Right hindlimb (tissue), 1 donor: Measurements from ENCODE around the gene PTPN14.
"Not testable (repeated sequence)": the region's sequence is repeated elsewhere in the genome, so short reads cannot be mapped to it uniquely, and the experiment has no call there.

Experiments
- DNase-seq: peaks from one replicate; pipeline ENCODE4 v3.0.0-alpha.2; 2018

PTPN14 gene

GRCh38 chr1:214540324-214540723, 11.1 kb downstream of the PTPN14 start:
- DNase-seq = no peak

DNA sequence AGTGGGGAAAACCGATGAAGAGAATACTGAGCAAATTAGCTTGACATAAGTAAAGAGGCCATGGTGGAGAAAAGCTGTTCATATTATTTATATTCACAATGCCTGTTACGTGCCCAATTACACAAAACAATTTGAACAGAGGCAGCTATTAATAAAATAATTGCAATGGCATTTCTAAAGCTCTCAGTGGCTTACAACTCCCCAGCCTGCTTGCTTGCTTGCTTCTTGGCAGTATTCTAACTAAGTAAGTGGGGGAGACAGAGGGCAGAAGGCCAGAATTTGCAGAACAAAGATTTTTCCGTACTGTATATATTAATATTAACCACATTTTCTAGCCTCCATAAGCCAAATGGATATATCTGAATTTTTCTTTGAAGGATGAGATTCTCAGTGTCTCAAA, 12.9 kb downstream of the PTPN14 start:
- peak; percentile 55 for DNase-seq

- no peak for DNase-seq
Observed at GRCh38 chr1:214537872-214538473, 13.4 kb downstream of the PTPN14 start.

GRCh38 chr1:214537219-214537618, 14.2 kb downstream of the PTPN14 start:
- no peak for DNase-seq

DNA sequence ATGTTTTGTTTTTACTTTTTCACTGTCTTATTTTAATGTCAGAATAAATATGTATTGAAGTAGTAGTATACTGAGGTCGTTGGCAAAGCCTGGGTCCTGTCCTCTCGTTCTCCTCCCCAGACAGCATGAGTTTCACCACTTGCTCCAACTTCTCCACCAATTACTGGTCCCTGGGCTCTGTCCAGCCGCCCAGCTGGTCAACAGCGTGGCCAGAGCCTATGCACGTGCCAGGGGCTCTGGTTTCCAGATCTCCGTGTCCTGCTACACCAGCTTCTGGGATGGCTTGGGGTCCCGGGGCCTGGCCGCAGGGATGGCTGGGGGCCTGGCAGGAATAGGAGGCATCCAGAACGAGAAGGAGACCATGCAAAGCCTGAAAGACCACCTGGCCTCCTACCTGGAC, 19.3 kb downstream of the PTPN14 start:
- DNase-seq = no peak

GRCh38 chr1:214525535-214526019, 25.8 kb downstream of the PTPN14 start:
- DNase-seq = no peak

GRCh38 chr1:214524824-214525223, 26.6 kb downstream of the PTPN14 start:
- DNase-seq = no peak

- no peak for DNase-seq
Observed at GRCh38 chr1:214523124-214523824, 28.1 kb downstream of the PTPN14 start.

DNA sequence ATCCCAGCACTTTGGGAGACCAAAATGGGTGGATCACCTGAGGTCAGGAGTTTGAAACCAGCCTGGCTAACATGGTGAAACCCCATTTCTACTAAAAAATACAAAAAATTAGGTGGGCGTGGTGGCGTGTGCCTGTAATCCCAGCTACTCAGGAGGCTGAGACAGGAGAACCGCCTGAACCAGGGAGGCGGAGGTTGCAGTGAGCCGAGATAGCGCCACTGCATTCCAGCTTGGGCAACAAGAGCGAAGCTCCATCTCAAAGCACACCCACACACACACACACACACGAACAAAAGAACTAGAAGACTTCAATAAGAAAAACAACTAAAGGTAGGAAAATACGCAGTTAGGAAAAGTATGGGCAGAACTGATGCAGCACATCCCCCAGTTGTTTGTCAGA, 29.9 kb downstream of the PTPN14 start:
- DNase-seq = not testable (repeated sequence)

DNA sequence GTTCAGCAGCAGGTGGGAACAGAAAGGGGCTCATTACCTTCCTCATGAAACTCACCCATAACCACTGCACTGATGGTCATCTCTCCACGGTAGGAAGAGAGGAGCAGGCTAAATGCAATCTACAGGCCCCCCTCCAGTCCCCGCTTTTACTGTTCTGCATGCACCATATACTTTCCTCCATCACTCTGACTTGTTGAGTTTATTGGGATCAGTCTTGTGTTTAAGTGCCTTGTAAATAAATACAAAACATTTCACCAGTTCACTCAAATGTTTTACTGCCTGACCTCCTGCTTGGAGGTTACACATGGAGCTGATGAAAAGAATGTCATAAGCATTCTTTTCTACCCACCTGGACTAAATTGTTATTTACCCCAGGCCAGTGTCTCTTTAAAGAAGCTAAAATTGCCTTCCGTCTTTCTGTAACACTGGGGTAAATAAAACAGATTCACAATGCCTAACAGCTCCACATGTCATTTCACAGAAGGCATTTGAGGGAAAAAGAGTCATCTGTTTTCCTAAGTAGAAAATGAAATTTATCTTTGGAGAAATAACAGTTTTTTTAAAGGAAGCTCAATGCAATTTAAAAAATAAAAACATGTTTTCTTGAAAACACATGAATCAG, 30.7 kb downstream of the PTPN14 start:
- no peak for DNase-seq

GRCh38 chr1:214518361-214518760, 33.0 kb downstream of the PTPN14 start:
- DNase-seq = no peak

DNA sequence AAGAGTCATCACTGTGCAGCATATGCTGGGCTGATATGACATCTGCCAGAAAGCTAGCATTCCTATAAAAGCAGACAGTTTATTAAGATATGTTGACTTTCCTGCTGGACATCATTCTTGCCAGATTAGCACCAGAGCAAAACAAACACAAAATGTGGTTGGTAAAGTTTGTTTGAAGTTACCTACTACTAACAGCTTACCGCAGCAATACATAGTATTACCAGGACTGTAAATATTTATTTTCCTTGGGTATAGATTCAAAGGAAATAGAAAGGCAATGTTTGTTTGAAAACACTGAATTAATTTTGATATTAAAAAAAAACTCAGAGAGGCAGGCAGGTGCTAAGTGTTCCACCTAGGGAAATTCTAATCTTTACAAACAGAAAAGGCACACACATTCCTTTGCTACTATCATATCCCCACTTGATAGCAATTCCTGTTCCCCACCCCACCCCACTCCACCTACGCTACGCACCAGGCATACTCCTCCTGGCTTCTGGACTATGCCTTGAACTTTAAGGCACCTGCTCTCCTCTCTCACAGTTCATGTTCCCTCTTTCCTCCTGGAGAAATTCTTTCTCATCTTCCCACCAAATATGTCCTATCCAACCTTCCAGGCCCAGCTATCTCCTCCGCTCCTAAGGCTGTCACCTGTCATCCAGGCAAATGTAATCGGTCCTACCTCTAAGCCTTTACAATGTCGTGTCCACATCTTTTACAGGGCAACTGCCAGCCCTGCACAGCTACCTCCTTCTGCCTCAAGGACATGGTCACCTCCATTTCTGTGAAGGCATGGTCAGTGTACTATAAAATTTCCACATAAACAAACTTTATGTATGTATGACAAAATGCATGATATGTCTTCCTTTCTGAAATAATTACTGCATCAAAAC, 34.7 kb downstream of the PTPN14 start:
- no peak for DNase-seq

DNA sequence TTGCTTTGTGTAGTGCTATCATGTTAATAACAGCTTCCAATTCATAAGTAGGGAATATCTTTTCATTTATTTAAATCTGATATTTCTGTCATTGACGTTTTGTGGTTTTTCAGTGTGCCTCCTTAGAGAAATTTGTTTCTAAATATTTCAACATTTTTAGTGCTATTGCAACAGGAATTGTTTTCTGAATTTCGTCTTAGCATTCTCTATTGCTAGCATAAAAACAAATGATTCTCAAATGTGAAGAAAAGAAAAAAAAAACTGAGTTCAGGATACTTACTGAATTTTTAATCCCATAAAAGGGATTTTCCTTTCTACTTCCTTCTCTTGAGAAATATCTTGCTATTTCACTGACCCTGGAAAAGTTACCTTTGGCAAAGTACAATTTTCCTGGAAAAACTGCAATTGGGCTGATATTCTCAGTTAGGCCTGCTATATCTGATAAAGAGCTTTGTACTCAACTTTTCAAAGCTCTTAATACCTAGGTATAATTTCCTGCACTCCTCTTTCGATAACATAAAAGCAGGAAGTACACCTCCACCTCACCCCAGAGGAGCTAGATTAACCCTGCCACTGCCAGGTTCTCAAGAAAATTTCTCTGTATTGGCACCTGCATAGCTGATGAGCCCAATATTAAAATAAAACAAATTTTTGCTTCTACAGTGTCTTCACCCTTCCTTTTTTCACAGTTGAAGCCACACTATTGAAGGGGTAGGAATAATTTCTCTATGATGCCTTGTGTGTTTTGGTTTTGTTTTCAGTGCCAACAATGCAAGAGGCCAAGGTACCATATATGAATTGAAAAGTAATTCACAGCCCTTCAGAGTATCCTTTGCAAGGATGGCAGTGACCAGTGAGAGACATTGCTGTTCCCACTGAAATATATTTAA, 35.6 kb downstream of the PTPN14 start:
- DNase-seq = no peak

GRCh38 chr1:214514819-214515383, 36.5 kb downstream of the PTPN14 start:
- DNase-seq = no peak

GRCh38 chr1:214514032-214514818, 37.2 kb downstream of the PTPN14 start:
- DNase-seq = no peak

DNA sequence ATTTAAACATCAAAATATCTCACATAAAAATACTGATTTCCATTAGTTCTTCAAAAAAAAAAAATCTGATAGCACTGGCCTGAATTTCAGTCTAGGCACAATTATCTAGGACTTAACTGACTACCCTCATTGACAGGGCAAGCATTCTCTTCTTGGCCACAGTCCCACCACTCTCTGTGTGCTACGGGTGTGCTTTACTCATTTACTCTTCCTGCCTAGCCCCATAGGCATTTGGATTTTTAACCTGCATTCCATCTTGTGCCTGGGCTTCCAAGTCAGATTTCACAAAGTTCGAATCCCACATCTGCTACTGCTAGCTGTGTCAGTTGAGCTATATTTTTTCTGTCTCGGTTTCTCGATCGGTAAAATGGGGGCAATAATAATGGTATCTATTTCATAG, 38.0 kb downstream of the PTPN14 start:
- no peak for DNase-seq

GRCh38 chr1:214511639-214511998, 39.8 kb downstream of the PTPN14 start:
- DNase-seq = no peak

DNA sequence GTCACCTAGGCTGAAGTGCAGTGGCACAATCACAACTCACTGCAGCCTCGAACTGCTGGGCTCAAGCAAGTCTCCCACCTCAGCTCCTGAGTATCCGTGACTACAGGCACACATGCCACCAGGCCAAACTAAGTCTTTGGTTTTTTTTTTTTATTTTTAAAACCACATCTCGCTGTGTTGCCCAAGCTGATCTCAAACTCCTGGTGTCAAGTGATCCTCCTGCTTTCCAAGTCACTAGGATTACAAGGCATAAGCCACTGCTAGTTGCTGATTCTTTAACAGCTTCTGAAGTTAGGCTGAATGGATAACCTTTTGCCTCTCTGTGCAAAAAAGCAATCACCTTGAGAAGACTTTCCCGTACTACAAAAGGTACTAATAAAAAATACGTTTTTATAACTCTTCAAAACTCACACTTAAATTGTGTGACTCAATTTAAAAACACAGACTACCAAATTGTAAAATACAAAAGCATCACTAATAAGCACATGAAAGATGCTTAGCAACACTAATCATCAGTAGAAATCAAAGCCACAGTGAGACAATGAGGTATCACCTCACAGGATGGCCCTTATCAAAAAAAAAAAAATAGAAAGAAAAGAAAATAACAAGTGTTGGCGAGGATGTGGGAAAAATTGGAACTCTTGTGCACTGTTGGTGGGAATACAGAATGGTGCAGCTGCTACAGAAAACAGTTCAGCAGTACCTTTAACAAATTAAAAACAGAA, 40.3 kb downstream of the PTPN14 start:
- DNase-seq = no peak

DNA sequence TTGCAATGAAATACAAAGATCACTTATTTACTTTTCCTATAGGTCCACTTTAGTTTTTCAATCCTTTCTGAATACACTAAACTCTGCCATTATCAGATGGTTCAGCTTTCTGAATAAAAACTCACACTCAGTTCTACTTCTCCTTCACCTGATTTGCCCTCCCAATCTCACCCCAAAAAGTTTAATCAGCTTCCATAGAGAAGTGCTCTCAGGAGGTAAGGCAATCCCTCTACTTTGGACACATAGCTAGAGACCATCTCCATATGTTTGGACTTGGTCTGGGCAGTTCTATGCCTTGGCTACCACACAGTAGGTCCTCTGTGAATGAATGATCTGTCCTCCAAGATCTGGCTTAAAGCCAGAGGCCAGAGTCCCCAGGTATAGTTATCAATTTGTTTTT, 40.9 kb downstream of the PTPN14 start:
- DNase-seq = no peak

DNA sequence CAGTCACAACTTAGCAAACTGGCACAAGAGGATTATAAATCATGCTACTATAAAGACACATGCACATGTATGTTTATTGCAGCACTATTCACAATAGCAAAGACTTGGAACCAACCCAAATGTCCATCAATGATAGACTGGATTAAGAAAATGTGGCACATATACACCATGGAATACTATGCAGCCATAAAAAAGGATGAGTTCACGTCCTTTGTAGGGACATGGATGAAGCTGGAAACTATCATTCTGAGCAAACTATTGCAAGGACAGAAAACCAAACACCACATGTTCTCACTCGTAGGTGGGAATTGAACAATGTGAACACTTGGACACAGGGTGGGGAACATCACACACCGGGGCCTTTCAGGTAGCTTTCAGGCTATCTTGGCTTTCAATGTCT, 41.8 kb downstream of the PTPN14 start:
- not testable (repeated sequence) for DNase-seq
